Panc1 (cell line): ENCODE data around the gene LOXL3.

ENCODE experiments used
- POLR2AphosphoS5 ChIP-seq: IDR thresholded peaks from 2 replicates; pipeline ENCODE4 v1.6.1; 2012; ENCODE audit warnings: mild to moderate bottlenecking, low read depth, low read length, moderate library complexity
- REST ChIP-seq, 2 experiments: IDR thresholded peaks; 2 replicates each; pipeline ENCODE4 v1.6.1; 2011 to 2012; ENCODE audit warnings: low read depth in 2 of 2, control low read depth in 1 of 2, low read length in 1 of 2, mild to moderate bottlenecking in 1 of 2, moderate library complexity in 1 of 2; ENCODE audit not compliant: insufficient read depth in 1 of 2
- SIN3A ChIP-seq: IDR thresholded peaks from 2 replicates; pipeline ENCODE4 v1.6.1; 2012; ENCODE audit warnings: low read depth, mild to moderate bottlenecking, low read length, moderate library complexity, borderline replicate concordance; ENCODE audit not compliant: insufficient read depth

- TF ChIP-seq REST (IDR thresholded peaks at IDR 0.05; ENCODE audit: insufficient read depth in 1 of 2, low read depth in 2 of 2, low read length in 1 of 2) (no peak), SIN3A (no peak), POLR2AphosphoS5 (no peak)
These were observed 5.3 kb downstream of the LOXL3 start for GRCh38 chr2:74548285-74548899.
